ENCODE data around the gene FNDC5.

Gene FNDC5

GRCh38 chr1:32884032-32884372 lies 13.3 kb upstream of the FNDC5 start:
- DNase-seq (ENCODE audit: low read depth in 2 of 2) = no peak

GRCh38 chr1:32883338-32884031 lies 12.8 kb upstream of the FNDC5 start:
- no peak for DNase-seq (ENCODE audit: low read depth in 2 of 2)

- no peak for DNase-seq (ENCODE audit: low read depth in 2 of 2)
Observed at GRCh38 chr1:32881871-32882850, 11.4 kb upstream of the FNDC5 start.

GRCh38 chr1:32881291-32881690 lies 10.6 kb upstream of the FNDC5 start:
- DNase-seq (ENCODE audit: low read depth in 2 of 2) = no peak

GRCh38 chr1:32878637-32879041 lies 7.9 kb upstream of the FNDC5 start:
- no peak for DNase-seq (ENCODE audit: low read depth in 2 of 2)

GRCh38 chr1:32878183-32878582 lies 7.5 kb upstream of the FNDC5 start:
- no peak for DNase-seq (ENCODE audit: low read depth in 2 of 2)

GRCh38 chr1:32877211-32878110 lies 6.7 kb upstream of the FNDC5 start:
- DNase-seq (ENCODE audit: low read depth in 2 of 2) = no peak

GRCh38 chr1:32876341-32877210 lies 5.9 kb upstream of the FNDC5 start:
- DNase-seq (ENCODE audit: low read depth in 2 of 2) = no peak

GRCh38 chr1:32874860-32875752 lies 4.4 kb upstream of the FNDC5 start:
- no peak for DNase-seq (ENCODE audit: low read depth in 2 of 2)

GRCh38 chr1:32873484-32873883 lies 2.8 kb upstream of the FNDC5 start:
- no peak for DNase-seq (ENCODE audit: low read depth in 2 of 2)

GRCh38 chr1:32872192-32872460 lies 1.4 kb upstream of the FNDC5 start:
- DNase-seq (ENCODE audit: low read depth in 2 of 2) = no peak

- DNase-seq (ENCODE audit: low read depth in 2 of 2) = no peak
Observed at GRCh38 chr1:32871364-32872191, 866 bp upstream of the FNDC5 start.

- DNase-seq (ENCODE audit: low read depth in 2 of 2) = no peak
Observed at GRCh38 chr1:32869923-32870614, 643 bp downstream of the FNDC5 start.

- no peak for DNase-seq (ENCODE audit: low read depth in 2 of 2)
Observed at GRCh38 chr1:32868806-32869455, 1.8 kb downstream of the FNDC5 start.

GRCh38 chr1:32868085-32868484 lies 2.6 kb downstream of the FNDC5 start:
- no peak for DNase-seq (ENCODE audit: low read depth in 2 of 2)

GRCh38 chr1:32867671-32868070 lies 3.0 kb downstream of the FNDC5 start:
- DNase-seq (ENCODE audit: low read depth in 2 of 2) = no peak

GRCh38 chr1:32867151-32867550 lies 3.6 kb downstream of the FNDC5 start:
- DNase-seq (ENCODE audit: low read depth in 2 of 2) = no peak

All from fibroblast of skin of left biceps (primary cell).